ENCODE data around the gene DCAF6.
A peak's percentile ranks its signal among the peaks of the same experiment; 100 is the strongest.
"Not testable (repeated sequence)": the region's sequence is repeated elsewhere in the genome, so short reads cannot be mapped to it uniquely, and the experiment has no call there.

DCAF6 gene

DNA sequence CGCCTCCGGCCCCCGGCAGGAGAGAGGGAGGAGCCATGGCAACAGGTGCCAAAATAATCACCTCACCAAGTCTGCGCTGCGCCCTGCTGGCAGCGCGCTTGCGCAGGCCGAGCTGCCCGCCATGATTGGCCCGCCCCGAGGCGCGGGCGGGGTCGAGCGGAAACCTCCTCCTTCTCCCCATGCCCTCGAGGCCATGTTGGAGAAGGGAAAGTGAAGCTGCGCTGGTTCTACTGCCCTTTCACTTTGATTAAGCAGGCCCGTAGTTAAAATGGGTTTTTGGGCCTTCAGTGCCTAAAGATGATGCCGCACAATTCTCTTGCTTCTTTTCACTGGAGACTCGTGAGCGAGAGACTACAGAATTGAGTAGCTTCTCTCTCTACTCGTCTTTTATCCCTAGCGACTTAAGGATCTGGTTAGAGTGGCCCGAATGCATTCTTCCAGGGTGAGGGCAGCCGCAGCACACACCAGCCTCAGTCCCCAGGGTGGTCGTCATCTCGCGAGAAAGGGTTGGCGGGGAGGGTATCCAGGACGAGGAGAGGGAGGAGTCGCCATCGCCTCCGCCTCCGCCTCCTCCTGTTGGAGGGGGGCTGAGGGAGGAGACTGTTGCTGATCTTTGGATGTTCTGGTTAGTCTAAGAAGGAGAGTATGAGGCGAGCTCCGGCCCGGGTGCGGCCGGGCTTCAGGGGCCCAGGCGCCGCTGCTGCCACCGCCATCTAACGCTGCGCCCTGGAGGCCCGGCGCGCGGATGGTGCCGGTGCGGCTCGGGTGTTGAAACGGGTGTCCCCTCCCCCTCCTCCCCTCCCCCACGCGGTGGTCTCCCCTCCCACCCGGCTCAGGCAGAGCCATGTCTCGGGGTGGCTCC lies at the start of gene DCAF6:
TSS of gene DCAF6 (plus strand) at position 616 of the 862 bp plus-strand sequence. CDS start at position 845, 229 bp downstream.
- peak; percentile 98 for DNase-seq

GRCh38 chr1:167887187-167887586 lies 49.3 kb upstream of the DCAF6 start:
- not testable (repeated sequence) for DNase-seq

DNA sequence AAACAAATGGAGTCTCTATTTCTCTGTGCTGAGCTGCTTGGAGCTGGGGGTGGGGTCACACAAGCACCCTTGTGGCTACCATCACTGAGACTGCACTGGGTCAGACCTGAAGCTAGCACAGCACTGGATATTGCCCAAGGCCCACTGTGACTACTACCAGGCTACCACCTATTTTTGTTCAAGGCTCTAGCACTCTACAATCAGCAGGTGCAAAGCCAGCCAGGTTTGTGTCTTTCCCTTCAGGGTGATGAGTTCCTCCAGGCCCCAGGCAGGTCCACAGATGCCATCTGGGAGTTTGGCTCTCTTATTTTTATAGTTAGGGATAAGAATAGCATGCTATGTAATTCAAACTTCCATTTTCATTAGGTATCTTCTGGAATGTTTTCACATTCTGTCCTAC lies 46.1 kb upstream of the DCAF6 start:
- DNase-seq = no peak

DNA sequence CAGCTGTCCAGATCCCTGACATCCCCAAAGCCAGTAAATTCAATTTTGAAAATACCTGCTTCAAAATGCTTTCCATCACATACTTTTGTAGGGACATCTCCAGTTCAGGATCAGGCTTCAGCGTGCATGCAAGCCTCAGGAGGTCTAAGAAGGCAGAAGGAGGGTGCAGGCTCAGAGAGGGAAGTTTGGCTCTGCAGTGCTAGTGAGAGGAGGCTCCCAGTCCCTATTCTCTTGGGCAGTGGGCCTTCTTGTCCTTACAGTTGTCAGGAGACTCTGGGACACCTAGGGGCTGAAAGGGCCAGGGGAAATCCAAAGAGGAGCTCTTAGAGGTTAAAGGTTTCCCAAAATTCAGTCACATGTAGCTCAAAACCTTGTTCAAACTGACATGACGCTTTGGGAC lies 42.7 kb upstream of the DCAF6 start:
- no peak for DNase-seq

DNA sequence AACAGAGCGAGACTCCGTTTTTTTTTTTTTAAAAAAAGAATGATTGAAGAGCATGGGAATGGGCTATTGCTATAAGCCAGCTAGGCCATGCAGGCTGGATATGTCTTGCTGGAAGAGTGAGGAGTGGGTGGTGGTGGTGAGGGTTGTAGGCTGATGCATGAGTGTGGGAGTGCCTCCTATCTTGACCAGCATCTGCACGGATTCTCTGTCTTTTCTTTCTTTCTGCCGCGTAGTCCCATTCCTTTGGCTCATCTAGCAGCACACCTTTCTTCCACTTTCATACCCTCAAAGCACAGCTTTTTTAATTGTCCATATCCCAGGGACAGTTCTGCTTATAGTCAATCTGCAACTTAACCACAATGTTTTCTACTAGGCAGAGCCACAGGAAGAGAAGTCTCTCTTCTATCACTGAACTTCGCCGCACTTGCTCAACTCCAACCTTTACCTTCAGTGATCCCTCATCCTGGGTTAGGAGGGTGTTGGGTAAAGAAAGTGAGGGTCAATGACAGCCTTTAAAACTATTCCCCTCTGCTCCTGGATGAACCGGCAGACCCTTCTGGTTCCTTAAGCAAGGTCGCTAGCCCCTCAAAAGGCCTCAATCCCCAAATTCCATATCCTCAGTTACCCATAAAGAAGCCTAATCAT lies 37.8 kb upstream of the DCAF6 start:
- DNase-seq = no peak

DNA sequence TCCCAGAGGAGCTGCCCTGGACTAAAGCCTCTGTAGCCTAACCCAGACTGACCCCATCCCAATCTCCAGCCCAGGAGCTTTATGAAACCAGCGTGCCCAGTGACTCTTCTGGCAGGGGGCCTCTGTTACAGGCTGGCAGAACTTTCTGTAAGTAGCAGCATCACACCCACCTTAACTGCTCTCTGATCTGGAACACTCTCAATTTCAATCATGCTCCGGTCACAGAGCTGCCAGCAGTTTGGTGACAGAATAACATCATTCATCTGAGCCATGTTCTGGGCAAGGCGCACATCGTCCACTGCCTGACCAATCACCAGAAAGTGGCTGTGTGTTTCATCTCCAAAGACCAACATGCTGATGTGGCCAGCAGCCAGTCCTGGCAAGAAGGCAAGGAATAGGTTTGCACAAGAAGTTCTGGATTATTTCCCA lies 37.2 kb upstream of the DCAF6 start:
- peak; percentile 42 for DNase-seq

- DNase-seq = no peak
Observed at GRCh38 chr1:167900907-167901306, 35.6 kb upstream of the DCAF6 start.

DNA sequence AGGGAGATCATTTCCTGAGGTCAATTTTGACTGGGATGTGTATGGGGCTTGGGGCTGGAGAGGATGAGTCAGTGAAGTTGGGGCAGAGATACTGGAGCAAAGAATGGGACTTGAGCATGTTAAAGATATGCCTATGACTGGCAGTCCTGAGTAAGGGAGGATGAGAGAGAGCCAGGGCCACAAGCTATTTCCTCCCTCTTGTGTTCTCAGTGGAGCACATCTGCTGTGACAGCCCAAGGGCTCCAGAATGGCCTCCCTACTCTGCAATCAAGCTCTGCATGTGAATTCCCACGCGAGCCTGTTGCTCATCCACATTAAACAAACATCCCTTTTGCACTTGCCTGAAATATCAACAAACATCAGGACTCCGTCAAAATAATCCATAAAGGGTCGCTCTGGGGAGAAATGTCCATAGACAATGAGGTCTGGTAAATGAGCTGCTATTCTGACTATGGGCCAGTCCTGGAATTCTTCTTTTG lies 31.8 kb upstream of the DCAF6 start:
- peak; percentile 52 for DNase-seq

- DNase-seq = no peak
Observed at GRCh38 chr1:167905182-167905581, 31.3 kb upstream of the DCAF6 start.

GRCh38 chr1:167905671-167906070 lies 30.8 kb upstream of the DCAF6 start:
- DNase-seq = no peak

DNA sequence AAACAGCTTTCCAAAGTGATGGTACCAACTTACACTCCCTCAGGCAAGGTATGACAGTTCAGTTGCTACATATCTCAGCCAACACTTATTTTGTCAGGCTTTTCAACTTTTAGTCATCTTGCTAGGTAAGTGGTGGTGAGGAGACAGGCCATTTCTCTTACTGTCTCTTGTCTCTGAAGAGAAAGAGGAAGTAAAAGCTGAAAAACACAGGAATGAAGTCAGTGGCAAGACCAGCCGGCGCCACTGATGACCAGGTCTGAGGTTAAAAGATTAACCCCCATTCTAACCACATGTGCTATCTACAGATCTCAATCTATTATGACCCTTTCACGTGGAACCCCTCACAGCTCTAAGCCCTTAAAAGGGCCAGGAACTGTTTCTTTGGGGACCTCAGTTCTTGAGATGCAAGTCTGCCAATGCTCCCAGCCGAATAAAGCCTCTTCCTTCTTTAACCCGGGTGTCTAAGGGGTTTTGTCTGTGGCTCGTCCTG lies 26.7 kb upstream of the DCAF6 start:
- DNase-seq = no peak

- no peak for DNase-seq
Observed at GRCh38 chr1:167910530-167910929, 26.0 kb upstream of the DCAF6 start.

GRCh38 chr1:167911413-167911812 lies 25.1 kb upstream of the DCAF6 start:
- no peak for DNase-seq

- DNase-seq = no peak
Observed at GRCh38 chr1:167912294-167912693, 24.2 kb upstream of the DCAF6 start.

- DNase-seq = no peak
Observed at GRCh38 chr1:167913895-167914496, 22.5 kb upstream of the DCAF6 start, which contains the start of gene ADCY10. TSS of gene ADCY10 (minus strand) at chr1:167914134. CDS start at chr1:167905140, 8,994 bp downstream.

DNA sequence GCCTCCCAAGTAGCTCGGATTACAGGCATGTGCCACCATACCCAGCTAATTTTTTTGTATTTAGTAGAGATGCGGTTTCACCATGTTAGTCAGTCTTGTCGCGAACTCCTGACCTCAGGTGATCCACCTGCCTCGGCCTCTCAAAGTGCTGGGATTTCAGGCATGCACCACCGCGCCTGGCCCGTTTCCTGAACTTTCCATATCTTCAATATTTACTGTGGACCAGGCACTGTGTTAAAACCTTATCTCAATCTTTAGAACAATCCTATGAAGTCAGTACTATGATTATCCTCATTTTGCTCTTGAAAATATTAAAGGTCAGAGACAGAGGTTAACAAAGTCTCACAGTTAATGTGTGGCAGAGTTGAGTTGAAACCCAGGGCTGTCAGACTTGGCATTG lies 20.9 kb upstream of the DCAF6 start:
- no peak for DNase-seq

GRCh38 chr1:167916766-167917511 lies 19.5 kb upstream of the DCAF6 start:
- no peak for DNase-seq

- DNase-seq = peak; percentile 9
Observed at GRCh38 chr1:167922023-167922422, 14.5 kb upstream of the DCAF6 start.

DNA sequence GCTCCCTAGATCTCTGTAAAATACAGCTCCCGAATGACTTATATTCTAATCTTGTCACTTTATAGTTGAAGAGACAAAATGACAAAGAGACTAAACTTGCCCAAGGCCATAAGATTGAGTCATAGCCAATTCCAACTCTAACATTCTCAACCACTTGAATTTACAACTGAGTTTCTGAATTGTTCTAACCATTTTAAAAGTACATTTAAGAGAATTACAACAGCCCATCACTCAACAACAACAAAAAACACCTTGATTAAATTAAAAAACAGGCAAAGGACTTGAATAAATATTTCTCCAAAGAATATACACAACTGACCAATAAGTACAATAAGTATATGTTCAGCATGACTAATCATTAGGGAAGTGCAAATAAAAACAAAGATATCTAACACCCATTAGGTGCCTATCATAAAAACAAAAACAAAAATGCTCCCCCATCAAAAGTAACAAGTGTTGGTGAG lies 13.8 kb upstream of the DCAF6 start:
- no peak for DNase-seq

- no peak for DNase-seq
Observed at GRCh38 chr1:167923324-167924056, 13.0 kb upstream of the DCAF6 start.

DNA sequence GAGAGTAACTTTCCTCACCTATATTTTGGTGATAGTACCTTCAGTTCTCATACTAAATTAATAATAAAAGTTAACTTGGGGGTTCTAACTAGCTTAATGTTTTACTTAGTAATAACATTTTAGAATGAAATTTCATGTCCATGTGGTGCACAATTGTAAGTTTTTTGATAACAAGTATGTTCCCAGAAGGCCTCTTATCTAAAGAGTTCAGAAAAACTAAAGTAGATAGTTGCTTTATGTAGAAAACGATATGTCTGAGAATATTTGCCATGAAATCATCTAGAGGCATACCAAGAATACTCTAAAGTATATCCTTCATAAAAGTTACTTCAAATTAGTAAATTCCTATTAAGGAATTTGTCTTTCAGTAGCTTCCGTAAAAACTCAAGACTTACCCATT lies 12.4 kb upstream of the DCAF6 start:
- DNase-seq = no peak
